GM21723 (cell line): Measurements from ENCODE around the gene FBP1.
"Not testable (repeated sequence)": the region's sequence is repeated elsewhere in the genome, so short reads cannot be mapped to it uniquely, and the experiment has no call there.

Experiments
- ATAC-seq: cut with Tn5 transposase; IDR thresholded peaks from one replicate; pipeline ENCODE4 v1.9.1; 2021; ENCODE audit warnings: mild to moderate bottlenecking, moderate library complexity; ENCODE audit not compliant: unreplicated experiment

FBP1 gene

DNA sequence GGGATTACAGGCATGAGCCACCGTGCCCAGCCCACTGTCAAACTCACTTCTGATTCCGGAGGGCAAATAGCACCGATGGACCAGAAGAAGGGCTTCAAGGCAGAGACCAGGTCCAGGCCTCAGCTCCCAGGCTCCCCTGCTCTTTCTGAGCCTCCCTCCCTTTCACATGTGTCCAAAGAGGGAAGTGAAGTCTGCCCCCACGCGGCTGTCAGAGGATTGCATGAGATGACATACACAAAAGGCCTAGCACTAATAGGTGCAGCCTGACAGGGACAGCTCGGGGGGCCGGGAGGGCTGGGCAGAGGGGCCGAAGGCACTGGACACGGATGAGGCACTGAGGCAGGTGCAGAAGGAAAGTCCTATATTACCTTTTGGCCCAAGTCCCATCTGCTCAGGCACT lies 16.1 kb downstream of the FBP1 start:
- no peak for ATAC-seq

DNA sequence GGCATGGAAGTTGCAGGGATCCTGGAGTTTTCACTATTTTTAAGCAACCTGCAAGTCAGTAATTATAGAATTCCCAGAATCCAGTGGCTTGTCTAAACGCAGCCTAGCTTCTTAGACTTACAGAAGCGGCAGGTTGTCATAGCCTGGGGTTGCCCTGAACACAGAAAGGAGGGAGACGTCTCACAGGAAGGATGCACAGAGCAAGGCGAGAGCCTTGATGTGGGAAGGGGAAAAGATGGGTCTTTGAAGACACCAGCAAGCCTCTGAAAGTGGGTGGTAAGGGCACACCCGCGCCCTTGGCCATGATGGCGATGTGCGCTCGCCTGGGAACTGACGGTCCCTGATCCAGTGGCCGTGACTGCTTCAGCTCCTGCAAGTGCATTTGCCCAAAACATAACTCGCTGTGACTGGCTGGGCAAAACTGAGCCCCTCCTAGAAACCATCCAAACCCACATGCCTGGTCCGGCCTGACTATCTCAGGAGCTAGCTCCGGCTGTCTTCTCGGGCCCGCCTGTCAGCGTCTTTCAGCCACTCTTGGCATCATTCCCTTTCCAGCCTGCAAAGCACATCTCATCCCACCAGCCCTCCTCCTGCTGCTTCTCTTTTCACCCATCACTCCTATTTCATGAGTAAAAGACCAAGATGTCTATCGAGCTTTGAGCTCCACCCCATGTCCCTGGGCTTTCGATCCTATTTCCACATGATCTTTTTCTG lies 17.1 kb downstream of the FBP1 start:
- ATAC-seq, result no peak

DNA sequence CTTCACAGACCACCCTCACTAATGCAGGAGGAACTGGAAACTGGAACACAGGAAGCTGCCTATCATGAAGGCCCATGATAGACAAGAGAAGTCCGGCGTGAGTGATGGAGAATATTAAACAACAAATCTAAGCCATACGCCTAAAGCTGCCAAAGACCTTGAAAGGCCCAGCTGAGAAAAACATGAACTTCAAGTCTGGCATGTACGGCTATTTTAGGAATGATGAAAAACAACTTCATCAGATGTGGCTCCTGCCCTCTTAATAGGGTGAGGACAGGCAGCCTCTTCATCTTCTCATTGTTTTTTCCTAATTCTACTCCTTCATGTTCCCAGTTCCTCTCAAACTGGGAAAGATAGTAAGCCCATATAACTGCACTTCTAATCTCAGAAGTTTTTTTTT lies 20.3 kb downstream of the FBP1 start:
- no peak for ATAC-seq

DNA sequence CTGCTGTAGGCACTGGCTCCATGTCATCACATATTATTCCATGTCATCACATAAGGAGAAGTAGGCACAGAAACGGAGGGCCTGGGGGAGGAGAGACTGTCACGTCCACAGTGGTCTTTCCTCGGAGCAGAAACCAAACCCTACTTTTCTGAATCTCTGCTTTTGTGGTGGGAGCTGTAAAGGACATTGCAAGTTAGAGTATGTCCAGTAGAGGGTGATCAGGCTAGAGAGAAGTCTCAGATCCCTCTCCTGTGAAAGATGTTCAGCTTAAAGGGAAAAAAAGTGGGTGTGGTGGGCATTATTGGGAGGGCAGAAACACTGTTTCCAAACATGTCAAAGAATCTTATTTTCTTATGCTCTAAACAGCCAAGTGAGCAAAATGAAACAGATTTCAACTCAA lies 26.3 kb downstream of the FBP1 start:
- ATAC-seq, result no peak

DNA sequence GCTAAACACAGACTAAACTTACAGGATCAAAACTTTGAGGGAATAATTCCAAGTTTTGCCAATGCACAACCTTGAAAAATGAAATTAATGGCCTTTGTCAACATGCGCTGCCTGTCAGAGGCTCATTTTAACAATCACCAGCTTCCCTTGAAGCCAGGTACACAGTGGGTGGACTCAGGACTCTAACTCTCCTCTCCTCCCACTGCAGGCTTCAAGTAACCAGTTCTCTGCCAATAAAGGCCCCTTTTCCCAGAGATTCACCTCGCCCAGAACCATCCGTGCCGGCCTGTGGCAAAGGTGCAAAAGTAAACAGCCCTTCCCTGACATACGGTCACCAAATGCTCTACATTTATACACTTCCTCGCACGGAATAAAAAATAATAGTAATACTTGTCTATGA lies 27.2 kb downstream of the FBP1 start:
- no peak for ATAC-seq

DNA sequence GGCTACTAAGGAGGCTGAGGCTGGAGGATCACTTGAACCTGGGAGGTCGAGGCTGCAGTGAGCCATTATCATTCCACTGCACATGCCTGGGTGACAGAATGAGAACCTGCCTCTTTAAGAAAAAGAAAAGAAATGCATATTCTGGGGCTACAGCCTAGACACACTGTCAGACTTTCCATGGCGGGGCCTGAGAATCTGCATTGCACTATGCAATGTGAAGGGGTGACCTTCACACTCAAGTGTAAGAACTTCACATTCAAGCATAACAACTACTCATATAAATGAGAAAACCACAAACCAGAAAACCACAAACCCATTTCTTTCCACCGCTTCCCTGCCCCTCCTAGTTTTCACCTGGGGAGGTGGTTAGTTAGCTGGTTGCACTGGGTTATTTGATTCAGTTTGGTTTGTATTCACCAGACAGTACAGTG lies 27.7 kb downstream of the FBP1 start:
- no peak for ATAC-seq

DNA sequence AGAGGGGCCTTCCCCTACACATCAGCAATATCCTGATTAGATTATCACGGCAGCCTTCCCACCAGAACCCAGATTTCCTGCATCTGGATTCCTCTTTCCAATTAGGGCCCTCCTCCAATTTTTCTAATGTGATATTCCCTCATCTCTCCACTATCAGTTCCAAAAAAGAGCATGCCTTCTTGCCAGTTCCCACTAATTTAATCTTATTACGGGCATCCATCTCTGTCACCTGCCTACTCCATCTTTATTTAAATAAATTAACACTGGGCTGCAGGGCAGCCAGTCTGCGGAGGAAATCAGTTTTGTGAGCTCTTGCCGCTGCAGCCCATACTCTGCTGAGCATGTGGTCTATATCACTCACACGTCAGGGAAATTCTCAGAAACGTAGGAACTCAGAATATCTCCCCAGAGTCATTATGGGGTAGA lies 29.1 kb downstream of the FBP1 start:
- no peak for ATAC-seq

DNA sequence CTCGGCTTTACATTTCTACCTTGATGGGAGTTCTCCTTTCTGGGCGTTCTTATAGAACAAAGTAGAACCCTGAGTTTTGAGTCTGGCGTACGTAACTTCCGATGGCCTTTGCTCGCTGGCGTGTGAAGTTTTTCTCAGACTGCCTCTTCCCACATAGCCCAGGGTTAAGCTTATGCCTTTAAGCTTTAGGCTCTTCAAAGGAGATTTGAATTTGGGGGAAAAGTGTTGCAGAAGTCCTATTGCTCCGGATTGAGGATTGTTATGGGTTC lies 32.0 kb downstream of the FBP1 start:
- no peak for ATAC-seq

DNA sequence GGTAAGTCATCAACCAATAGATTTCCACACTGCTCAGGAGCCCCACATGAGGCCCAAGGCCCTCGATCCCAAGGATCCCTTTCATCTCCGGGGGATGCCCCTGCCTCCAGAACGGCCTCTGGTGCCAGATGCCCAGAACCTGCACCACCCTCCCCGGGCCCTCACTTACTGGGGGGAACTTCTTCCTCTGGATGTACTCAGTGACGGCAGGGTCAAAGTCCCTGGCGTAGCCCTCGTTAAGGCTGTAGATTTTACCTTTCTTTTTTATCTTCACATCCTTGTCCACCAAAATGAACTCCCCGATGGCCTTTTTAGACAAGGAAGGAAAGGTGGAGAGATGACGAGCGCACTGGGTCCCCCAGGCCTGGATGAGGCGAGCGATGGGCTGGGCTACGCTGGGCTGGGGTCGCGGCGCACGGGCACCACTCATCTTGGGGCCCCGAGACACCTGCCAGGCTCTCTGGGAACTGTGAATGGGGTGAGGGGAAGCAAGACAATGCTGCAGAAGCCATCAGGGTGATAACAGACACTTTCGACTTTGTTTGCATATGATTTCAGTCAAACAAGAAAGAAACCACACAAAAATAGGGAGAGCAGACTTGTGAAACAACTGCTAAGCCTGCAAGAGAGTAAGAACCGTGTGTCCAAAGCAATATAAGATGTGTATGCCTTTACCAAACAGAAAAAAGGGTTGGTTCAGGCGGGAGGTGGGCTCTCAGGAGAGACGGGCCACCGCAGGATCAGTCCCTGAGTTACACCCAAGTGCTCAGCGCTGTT lies 32.5 kb downstream of the FBP1 start:
- no peak for ATAC-seq

DNA sequence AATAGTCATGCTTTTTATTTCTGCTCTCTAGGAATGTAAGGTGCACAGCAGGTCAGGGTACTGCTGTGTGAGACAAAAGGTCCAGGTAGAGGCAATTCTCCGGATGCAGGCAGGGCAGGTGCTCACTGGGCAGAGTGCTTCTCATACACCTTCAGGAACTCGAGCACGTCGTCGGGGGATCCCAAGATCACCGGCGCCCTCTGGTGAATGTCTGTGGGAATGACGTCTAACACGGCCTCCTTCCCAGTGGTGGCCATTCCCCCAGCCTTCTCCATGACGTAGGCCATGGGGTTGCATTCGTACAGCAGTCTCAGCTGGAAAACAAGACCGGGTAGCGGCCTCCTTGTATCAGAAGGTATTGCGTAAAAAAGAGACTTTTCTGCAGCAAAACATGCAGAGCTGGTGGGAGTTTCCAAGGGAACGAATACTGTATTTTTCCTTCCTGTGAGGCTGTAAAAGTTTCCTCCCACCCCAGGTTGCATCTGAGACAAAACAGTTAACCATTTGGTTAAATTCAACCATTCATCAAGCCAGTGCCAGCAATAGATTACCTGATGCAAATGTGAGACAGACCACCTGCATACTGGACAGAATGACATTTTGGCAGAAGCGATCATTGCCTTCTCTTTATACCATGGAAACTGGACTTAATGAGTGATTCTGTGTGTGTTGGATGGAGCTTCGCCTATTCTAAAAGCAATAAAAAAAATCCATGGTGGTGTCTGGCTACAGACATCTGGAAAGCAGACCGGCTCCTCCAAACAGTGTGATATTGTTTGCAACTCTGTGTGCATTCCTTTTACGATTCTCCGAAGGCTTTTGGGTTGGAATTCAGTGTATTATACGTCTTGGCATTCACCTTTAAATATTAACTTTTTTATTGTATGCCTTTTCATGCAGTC lies 35.8 kb downstream of the FBP1 start:
- no peak for ATAC-seq

DNA sequence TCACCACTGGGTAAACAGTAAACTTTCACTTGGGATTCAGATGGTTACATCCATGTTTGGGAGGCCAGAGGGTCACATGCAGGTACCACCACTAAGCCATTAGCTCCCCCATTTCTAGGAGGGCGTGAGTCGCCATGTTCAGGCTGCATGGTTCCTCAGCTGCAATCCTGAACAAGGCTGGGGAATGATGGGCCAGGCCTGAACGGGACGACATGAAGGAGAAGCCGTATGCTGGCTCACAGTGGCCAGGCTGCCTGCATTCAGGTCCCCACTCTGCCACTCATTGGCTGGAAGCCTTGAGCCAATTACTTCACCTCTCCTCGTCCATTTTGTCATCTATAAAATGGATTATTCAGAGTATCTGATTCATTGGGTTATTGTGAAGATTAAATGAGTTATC lies 36.7 kb downstream of the FBP1 start:
- no peak for ATAC-seq

DNA sequence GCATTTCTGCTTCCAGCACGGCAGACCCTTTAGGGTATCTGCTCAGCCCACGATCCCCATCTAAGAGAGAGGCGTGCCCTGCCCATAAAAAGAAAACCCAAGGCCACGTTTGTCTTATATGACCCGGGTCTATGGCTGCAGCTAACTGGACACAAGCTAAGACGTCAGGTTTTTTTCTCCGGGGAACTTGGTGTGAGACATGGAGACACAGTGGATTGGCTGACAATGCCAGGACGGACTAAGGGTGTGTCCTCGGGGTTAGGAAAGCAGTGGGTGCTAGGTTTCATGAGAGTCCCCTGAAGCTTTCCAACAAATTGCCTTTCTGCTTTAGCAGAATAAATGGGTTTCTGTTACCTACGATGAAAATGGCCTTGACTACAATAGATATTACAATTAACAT lies 38.6 kb downstream of the FBP1 start:
- ATAC-seq, result no peak

DNA sequence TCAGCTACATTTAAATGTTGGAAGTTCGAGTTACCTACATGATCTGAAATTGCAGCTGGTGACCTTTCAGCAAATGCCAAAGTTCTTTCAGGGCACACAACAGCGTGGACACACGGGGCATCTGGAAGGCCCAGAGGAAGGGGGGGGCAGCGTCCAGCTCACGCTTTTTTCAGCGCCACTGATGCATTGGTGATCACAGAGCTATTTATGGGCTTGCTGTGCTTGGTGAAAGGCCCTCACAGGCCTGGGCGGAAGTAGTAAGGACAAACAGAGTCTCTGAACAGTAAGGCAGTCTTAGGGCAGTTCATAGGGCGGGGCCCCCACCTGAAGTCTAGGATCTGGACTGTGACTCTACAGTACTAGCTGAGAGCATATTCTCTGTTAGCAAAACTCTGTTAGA lies 39.1 kb downstream of the FBP1 start:
- ATAC-seq, result no peak

DNA sequence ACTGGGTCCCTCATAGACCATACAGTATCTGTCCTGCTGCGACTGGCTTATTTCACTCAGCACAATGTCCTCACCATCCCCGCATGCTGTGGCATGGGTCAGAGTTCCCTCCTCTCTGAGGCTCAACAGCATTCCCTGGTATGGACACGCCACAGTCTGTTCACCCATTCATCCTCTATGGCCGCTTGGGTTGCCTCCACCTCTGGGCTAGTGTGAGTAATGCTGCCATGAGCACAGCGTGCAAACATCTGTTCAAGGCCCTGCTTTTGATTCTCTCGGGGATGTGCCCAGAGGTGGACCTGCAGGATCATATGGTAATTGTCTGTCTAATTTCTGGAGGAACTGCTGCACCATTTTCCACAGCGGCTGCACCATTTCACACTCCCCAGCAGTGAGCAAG lies 40.2 kb downstream of the FBP1 start:
- ATAC-seq, result no peak

DNA sequence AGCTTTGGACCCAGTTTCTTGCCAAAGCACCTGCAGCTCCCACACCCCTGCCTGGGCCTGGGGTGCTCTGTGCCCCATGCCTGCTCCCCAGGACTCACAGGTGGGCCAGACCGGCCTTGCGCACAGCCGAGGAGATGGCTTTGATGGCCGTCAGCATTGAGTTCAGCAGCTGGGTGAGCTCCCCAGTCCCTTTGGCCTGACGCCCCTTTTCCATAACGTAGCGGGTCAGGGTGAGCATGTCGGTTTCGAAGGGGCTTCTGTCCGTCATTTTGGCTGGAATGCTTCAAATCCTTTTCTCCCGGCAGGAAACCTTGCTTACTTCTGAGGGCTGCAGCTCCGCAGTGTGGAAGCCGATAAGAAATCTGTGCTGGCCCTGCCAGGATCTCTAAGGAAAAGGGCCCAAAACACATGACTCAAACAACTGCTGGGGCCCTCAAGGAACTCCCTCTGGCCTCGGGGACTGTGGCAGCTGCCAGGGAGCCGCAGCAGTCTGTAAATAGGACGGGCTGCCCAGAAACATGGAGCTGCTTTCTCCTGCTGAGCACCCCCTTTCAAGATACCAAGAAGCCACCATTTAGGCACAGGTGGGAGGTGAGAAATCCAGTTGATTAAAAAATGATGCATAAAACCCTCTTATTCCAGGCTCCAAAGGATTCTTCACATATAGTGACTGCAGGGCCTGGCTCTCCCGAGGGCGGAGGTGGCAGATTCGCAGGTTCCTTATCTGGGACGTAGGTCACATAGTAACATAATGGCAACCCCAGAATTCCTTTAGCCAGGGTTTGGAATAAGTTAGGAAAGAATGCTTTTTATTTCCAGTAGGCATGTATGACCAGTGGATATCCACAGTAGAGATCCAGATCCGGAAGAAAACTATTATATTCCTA lies 45.6 kb downstream of the FBP1 start, which contains the start of gene FBP2:
TSS of gene FBP2 (minus strand) at position 366 of the 887 bp plus-strand sequence. CDS start at position 268, 98 bp downstream.
- no peak for ATAC-seq

DNA sequence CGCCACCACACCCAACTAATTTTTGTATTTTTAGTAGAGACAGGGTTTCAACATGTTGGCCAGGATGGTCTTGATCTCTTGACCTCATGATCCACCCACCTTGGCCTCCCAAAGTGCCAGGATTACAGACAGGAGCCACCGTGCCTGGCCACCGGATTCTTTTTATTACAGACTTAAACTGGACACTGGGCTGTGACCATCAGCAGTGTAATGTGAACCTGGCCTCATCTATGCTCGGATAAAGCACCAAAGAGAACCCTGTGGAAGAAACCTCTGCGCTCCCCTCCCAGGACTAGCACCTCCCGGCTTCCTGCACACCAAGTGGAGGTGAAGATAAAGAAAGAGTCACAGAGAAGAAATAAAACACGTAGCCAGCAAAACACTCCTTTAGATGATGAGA lies 46.6 kb downstream of the FBP1 start:
- not testable (repeated sequence) for ATAC-seq

DNA sequence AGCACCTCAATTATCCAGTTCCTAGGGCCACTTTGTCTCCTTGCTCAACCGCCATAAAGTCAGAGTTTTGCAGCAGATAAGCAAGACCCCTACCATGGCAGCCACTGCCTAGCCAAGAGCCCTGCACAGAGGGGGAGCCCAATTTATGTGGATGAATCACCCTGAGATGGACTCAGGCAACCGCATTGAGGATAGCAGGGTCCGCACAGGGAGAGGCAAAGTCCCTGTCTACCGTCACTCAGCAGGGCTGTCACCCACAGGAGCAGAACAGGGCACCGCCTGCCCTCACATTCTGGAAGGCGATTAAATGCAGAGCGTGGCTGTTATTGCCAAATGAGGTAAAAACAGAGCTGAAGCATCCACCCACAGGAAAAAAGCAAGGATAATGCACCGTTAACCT lies 47.4 kb downstream of the FBP1 start:
- no peak for ATAC-seq

DNA sequence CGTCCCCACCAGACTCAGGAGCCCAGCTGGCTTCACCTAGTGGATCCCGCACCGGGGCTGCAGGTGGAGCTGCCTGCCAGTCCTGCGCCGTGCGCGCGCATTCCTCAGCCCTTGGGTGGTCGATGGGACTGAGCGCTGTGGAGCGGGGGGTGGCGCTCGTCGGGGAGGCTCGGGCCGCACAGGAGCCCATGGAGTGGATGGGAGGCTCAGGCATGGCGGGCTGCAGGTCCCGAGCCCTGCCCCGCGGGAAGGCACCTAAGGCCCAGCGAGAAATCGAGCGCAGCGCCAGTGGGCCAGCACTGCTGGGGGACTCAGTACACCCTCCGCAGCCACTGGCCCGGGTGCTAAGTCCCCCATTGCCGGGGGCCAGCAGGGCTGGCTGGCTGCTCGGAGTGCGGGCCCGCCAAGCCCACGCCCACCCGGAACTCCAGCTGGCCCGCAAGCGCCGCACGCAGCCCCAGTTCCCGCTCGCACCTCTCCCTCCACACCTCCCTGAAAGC lies 48.2 kb downstream of the FBP1 start:
- not testable (repeated sequence) for ATAC-seq

DNA sequence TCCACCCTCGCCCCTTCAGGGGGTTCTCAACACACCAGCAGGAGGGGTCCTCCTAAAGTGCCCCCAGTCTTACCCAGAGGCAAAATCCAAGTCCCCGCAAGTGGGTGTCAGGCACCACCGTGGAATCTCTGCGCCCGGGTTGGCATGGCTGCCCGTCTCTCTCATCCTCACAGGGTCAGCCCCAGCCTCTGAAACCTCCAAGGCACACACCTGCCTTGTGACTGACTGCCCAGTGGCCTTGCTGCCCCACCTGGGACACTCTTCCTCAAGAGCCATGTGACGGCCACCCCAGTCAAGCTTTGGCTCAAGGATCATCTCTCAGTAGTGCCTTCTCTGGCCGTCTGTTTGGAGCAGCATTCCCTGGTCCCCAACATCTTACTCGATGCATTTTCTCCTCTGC lies 50.6 kb downstream of the FBP1 start:
- no peak for ATAC-seq

DNA sequence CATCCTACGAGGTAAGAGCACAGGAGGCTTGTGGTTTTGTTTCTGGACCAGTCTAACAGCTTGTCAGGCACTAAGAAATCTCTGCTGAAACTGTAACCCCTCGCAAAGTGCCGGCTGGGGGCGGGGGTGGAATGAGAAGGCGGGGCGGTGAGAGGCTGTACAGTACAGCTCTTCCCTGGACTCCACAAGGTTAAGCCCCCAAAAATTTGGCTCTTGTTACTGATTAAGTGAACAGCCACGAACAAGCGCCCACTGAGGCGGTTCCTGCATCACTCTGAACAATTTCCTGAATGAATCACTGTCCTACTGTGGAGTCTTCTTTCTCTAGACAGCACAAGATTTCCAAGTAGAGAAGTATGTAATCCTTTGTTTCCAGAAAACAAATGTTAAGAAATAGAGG lies 52.5 kb downstream of the FBP1 start:
- no peak for ATAC-seq
